ENCODE results near the gene NME1.

NME1 gene

DNA sequence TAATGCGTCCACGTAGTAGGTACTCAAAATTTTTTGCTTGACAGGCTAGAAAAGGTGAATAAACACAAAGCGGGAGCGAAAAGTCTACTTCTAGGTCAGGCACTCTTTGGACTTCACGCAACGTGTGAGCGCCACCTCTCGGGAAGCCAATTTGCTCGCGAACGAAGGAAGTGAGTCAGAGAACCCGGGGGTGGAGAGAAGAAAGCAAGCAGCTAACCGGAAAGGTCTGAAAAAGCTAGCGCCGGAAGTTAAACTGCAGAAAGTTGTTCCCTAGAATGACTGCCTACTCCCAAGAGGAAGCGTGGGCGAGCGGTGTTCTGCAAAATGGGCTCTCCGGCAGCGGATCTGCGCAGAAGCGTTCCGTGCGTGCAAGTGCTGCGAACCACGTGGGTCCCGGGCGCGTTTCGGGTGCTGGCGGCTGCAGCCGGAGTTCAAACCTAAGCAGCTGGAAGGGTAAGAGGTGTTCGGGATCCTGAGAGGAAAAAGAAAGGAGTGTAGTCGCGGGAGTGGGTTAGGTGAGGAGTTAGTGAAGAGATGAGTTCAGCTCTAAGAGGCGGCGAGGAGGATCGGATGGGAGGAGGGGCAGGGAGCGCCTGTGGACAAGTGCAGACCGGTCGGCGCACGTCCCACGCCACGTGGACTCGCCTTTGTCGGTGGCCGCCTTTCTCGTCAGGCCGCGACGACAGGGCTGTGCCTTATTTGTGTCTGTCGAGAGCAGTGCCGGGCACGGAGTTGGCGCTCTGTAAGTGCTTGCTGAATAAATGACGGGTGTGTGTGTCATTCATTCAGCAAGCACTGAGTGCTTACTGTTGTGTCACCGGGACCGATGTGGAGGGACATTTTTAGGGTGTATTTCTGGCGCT, at the start of gene NME1:
TSS of gene NME1 (plus strand) at position 350 of the 863 bp plus-strand sequence. CDS start 2,096 bp downstream, outside the sequence.
- DNase-seq: peak; percentile 100

DNA sequence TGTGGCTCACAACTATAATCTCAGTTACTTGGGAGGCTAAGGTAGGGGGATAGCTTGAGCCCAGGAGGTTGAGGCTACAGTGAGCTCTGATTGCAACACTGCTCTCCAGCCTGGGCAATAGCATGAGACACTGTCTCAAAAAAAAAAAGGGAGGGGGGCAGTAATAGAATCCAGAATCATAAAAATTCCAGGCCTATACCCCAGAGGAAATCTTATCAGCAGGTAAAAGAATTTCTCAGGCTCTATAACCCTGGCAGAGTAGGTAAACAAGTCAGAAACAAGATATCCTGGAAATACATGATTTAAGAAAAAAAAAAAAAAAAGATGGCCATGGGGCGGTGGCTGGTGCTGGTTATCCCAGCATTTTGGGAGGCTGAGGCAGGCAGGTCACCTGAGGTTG, 45.6 kb upstream of the NME1 start:
- DNase-seq: no peak

DNA sequence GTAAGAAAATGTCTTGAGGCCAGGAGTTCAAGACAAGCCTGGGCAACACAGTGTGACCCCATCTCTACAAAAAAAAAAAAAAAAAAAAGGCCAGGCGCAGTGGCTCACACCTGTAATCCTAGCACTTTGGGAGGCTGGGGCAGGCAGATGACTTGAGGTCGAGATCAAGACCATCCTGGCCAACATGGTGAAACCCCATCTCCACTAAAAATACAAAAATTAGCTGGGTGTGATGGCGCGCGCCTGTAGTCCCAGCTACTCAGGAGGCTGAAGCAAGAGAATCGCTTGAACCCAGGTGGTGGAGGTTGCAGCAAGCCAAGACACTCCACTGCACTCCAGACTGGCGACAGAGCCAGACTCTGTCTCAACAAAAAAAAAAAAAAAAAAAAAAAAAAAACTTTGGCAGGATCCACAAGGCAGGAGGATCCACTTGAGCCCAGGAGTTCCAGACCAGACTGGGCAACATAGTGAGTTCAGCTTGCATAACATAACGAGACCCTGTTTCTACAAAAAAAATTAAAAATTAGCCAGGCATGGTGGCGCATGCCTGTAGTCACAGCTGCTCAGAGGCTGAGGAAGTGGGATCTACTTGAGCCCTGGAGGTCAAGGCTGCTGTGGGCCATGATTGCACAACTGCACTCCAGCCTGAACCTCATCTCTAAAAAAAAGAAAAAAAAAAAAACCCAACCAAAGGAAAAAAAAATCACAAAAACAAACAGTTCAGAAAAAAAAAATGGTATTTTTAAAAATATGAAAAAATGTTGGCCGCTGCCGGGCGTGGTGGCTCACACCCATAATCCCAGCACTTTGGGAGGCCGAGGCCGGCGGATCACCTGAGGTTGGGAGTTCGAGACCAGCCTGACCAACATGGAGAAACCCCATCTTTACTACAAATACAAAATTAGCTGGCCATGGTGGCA, 40.8 kb upstream of the NME1 start:
- peak; percentile 75 for DNase-seq

DNA sequence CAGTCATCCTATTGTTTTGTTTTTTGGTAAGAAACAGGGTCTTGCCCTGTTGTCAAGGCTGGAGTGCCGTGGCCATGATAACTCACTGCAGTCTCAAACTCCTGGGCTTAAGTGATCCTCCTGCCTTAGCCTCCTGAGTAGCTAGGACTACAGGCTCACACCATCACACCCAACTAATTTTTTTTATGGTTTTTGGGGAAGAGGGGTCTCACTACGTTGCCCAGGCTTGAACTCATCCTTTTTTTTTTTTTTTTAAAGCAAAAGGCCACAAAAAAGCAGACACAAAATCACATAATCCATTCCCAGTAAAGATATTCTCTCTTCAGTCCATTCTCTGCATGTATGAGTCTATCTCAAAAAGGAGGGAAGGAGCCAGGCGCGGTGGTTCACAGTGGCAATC, 38.2 kb upstream of the NME1 start:
- no peak for DNase-seq

DNA sequence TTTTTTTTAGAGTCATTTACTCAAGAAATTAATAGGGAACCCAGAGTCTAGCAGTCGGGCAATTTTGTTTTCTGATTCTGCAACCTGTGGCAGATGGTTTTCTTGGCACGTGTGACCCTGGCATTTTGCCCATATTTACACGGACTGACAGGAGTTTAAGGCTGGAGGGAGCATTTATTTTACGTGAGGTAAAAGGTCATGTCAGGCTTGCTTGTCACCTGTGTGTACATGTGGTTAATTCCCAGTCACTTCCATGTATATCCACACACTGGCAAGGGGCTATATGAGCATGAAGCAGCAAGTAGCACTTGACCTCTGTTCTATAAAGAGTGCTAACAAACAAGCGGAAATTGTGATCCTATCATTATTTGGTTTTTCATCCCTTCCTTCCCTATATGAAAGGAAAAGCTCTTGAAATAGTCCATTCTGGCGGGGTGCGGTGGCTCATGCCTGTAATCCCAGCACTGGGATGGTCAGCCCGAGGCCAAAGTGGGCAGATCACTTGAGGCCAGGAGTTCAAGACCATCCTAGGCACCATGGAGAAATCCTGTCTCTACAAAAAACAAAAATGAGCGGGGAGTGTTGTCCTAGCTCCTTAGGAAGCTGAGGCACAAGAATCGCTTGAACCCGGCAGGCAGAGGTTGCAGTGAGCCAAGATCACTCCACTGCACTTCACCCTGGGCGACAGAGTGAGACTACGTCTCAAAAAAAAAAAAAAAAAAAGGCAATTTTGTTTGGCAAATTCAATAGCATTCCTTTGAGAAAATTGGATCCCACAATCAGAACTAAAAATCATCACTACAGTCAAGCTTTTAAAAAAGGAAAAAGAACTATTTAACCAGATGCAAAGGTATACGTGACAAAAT, 34.8 kb upstream of the NME1 start:
- no peak for DNase-seq

DNA sequence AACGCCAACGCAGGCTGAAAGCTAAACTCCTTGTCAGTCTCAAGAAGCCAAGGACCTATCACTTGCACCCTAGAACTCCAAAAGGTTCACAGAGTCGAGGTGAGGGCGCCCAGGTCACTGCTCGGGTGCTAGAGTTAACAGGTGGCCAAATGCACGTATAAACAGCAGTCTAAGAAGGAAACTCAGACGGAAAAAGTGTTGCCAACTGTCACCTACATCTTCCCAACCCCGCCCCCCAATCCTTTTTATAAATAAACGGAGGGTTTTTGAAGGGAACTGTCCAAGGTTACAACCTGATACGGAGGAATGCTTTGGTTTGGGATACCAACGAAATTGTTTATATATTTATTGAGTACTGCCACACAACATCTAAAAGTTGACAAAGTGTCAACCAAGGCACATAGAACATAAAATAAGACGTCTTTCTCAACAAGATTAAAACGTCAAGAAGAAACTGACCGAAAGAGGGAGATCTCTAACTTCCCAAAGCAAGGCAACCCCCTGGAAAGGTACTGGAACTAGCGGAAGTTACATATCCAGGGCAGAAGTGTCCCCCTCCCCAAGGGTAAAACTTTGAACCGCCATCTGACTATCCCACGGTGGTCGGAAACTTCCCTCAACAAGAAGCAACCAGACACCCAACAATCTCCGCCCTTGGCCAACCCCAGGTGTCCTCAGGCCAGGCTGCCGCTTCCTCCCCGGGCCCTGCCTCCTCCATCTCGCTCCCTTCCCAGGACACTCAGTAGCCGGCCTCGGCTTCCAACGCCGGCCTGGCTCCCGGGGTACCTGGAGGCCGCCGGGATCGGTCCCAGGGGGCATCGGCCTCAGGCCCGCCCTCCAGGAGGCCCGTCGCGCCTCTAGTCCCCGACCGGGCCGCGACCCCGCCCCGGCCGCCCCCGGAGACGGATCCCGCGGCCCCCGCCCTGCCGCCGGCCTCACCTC, 33.7 kb upstream of the NME1 start:
- DNase-seq: peak; percentile 66

DNA sequence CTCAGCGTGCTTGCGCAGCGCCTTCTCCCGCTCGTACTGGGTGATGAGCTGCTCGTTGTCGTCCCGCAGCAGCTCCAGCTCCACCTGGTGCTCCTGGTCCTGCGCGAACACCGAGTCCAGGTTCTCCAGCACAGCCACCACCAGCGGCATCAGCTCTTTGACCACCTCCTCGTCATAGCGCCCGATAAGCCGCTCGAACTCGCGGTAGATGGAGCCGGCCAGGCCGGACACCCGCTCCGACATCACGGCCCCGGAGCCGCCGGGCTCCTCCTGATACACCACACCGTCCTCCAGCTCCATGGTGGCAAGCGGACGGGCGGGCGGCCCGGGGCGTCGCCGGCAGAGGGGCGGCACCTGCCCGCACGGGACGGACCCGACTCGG, 33.0 kb upstream of the NME1 start:
- no peak for DNase-seq

DNA sequence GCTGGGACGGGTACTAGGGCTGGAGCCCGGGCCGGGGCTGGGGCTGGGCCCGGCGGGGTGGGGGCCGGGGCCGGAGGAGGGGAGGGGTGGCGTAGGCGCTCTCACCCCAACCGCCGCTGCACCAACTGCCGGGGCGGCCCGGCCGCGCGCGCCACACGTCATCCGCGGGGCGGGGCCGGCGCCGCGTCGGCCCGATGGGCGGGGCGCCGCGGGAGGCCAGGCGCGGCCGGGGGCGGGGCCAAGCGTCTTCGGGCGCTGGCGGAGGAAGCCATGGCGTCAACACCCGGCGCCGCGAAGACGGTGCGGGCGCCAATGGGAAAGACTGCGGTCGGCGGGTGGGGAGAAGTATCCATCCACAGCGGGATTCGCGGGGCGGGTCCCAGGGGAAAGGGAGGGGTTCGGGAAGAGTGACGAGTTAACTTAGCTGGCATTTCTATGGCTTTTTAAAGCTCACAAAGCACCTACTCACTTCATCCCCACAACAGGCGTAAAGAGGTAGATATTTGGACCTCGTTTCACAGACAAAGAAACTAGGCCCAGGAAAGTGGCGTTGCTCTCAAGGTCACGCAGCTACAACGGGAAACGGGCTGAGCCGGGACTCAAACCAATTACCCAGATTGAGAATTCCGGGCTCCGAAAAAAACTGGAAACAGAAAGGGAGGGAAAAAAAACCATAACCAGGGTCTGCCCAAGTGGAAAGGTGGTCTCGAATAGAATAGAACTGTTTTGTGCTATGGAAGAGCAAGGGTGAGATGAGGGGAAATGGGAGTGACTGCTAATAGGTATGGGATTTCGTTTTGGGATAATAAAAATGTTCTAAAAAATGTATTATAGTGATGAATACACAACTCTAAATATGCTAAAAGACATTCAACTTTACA, 32.4 kb upstream of the NME1 start, which contains the start of gene SPAG9:
TSS of gene SPAG9 (minus strand) at position 130 of the 881 bp plus-strand sequence. CDS start 212 bp downstream, outside the sequence.
- DNase-seq: peak; percentile 99

DNA sequence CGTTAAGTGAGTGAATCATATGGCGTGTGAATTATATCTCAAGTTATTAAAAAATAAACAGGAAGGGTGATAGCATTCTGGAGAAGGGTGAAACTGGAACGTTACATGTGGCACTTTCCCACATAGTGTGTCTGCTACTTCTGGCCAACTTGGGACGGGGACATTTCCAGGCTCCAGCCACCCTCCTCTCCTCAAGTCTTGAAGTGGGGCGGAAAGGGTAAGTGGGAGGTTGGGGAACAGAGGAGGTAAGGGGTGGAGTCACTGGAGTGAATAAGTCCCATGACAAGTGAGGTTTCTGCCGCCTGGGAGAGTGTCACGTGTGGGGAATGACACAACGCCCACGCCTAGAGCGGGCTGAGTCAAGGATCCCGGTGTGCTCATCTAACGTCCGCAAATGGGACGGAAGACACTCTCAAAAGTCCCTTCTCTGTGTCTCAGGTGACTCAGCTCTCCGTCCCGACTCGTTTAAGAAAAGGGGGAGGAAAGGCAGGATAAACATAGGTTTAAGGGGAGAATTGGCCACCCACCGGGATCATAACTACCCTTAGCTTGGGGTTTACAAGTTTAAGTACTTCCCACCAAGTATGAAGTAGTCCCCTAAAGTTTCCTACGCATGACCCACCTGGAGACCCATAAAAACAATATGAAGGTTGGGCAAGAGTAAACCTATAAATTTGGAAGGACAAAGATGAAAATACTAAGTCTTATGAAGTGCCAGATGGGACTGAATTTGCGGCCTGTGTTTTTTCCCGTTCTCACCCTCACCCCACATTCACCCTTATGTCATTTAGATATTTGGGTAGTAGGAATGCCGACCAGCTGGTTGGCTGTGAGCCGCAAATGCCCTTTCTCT, 31.5 kb upstream of the NME1 start:
- DNase-seq: peak; percentile 100

DNA sequence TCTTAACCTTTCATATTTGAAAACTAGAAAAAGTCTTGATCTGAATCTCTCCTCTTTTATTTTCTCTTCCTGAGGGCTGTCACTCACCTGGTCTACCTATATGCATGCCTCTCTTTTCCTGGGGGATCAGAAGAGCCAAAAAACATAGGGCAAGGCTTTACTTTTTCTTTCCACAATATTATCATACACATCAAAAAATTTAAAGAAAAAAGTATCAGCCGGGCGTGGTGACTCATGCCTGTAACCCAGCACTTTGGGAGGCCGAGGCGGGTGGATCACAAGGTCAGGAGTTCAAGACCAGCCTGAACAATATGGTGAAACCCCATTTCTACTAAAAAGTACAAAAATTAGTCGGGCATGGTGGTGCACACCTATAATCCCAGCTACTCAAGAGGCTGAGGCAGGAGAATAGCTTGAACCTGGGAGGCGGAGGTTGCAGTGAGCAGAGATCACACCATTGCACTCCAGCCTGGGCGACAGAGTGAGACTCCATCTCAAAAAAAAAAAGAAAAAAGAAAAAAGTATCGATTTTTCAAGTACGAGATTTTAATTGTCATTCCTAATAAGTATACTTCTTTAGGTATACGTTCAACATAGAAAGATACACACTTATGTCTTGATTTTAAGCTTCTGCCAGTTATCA, 30.8 kb upstream of the NME1 start:
- peak; percentile 19 for DNase-seq

DNA sequence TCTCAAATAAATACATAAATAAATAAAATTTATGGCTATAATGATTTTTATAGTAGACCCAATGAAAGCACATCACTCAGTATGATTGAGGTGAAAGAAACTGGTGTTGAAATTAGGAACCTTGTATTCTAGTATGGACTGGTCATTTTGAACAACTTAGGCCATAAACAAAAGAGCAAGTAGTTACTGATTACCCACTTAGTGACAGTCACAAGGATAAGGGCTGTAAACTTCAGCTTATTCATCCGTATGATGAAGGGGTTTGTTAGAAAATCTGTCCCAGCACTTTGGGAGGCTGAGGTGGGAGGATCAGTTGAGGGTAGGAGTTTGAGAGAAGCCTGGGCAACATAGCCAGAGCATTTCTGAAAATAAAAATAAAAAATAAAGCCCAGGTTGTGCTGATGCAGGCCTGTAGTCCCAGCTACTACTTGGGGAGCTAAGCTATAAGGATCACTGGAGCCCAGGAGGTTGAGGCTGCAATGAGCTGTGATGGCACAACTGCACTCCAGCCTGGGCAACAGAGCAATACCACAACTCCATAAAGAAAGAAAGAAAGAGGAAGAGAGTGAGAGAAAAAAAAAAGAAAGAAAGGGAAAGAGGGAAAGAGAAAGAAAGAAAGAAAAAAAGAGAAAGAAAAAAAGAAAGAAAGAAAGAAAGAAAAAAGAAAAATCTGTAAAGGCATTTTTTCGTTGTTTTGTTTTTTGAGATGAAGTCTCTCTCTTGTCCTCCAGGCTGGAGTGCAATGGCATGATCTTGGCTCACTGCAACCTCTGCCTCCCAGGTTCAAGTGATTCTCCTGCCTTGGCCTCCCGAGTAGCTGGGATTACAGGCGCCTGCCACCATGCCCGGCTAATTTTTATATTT, 28.5 kb upstream of the NME1 start:
- DNase-seq: no peak

DNA sequence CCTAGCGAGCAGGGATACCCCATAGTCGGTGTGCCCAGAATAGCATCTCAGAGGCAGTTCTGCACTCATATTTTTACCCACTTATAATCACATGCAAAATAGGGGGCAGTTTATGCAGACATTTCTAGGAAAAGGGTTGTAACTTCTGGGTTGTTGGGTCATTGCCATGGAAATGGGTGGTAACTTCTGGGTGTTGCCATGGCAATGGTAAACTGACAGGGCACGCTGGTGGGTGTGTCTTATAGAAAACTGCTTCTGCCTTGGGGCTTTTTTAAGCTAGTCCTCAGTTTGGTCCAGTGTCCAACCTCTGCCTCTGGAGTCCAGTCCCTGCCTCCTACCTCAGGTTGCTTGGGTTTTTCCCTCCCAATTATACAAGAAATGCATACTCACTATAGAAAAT, 25.3 kb upstream of the NME1 start:
- DNase-seq: peak; percentile 88

DNA sequence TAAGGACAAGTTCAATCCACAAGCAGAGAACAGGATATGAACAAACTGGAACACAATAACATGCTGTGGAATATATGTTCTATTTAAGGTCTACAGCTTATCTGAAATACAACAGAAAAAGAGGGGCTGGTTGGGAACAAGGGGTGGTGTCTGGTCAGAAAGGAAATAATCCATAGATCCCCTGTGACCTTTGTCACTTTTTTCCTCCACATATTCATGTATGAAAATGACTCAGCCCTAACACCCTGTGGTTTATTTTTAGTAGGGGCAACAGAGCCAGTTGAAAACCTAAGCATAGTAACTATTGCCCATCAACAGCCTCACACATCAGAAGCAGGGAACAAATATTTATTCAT, 20.4 kb upstream of the NME1 start:
- DNase-seq: peak; percentile 42

DNA sequence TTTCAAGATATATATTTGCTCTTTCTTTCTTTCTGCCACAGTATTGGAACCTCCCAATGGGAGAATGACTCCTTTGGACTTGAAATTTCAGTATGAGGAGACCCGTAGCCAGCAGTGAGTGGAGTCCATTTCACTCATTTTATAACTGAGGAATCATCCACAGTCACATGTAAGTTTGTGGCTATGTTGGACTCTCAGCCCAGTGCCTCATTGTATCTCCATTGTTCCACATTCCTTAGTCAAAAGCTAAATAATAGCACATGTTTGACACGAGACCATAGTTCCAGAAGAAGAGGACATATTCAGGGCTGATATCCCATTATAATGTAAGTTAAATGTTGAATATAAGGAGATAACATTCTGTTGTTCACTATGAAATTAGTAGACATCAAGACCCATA, 20.0 kb upstream of the NME1 start:
- no peak for DNase-seq

DNA sequence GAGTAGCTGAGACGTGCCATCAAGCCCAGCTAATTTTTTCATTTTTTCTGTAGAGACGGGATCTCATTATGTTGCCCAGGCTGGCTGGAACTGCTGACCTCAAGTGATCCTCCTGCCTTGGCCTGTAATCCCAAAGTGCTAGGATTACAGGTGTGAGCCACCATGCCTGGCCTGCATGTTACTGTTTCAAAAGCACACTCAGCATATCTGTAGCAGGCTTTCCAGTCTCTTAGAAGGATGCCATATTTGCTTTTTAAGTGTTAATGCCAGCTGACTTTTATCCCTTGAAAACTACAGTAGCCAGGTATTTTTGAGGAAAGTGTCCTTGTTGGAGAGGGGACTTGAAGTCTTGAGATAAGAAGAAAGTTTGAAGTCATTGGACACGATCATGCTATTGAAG, 17.4 kb upstream of the NME1 start:
- DNase-seq: no peak

DNA sequence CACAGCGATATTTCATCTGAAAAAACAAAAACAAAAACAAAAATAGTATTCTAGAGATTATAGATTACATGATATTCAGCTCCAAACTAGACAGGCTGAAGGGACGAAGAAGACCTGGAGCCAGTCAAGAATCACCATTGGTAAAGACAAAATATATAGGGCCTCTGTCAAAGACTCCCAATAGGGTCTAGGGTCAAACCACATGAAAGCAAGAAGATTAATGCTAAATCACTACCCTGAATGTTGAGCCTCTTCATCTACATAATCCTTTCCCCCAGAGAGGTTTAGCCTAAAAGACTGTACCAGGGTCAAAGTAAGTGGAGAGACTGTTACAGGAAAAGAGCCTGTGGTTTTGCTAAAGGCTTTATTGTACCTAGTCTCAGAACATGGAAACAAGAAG, 10.8 kb upstream of the NME1 start:
- DNase-seq: no peak

DNA sequence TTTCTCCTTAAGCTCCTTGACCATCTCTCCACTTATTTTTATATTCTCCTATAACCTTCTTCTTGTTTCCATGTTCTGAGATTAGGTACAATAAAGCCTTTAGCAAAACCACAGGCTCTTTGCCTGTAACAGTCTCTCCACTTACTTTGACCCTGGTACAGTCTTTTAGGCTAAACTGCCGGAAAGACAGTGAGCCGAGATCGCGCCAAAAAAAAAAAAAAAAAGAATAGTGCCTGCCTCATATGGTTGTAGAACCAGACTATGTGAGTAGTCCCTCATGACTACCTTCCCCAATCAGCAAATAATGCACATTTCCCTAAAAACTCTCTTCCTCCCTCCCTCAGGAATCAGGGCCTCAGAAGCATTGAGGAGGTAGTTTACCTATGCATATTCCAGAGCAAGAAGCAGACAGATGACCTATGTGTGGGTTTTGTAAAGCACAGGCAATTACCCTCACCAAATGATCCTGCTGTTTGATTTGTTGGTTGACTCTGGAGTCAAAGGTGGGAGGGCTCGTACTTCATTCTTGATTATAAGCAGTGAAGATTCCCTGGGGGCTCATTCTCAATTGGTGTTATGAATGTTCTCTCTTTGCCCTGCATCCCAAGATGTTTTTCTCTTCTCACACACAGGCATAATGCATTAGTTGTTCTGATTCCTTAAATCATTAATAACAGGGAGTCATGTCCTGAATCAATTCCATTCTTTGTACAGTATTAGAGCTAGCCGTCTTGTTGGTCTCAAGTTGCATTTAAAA, 8.9 kb upstream of the NME1 start:
- DNase-seq: no peak
